ENCODE measurements around the gene TGFB2.

TGFB2 gene

DNA sequence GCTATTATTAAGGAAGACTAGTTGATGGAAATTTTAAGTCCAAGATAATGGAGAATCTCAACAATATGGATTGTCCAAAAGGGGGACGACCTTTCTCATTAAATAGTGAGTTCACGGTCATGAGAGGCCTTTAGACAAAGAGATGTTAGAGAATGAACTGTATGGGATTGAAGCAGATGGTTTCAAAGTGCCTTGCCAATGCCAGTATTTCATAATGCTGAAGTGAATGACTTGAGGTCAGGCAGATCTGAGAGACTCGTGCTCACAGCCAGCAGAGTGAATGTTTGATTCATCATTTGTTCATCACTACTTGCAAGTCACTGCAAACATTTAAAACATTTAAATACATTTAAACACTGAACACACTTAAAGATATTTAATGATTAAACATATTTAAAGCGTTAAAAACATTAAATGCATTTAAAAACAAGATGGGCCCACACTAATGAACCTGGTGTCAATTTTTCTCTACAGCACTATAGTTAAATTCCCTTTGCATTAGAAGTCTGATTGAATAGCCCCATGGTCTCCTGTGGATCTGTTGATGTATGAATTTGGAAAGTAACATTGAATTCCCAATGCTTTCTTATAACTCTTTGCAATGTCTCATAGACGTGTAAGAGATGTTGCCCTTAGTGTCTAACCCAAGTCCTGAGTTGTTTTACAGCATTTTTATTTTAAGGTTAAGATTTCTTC is 80.7 kb downstream of the TGFB2 start:
- no peak for DNase-seq (ENCODE audit: low spot score)

DNA sequence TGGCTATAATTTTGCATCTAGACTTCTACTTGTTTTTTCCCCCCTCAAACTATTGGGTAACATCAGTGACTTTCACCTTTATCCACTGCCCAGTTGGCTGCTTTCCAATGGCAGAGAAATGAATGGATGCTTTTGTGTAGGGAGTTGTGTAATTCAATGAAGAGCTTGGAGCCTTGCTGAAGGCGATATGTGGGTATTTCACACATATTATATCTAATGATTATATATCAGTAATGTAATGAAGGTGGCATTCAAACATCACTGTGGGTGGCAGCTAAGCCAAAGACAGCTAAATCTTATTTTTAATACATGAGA is 81.2 kb downstream of the TGFB2 start:
- no peak for DNase-seq (ENCODE audit: low spot score)

GRCh38 chr1:218429301-218429700 is 84.2 kb downstream of the TGFB2 start:
- no peak for DNase-seq (ENCODE audit: low spot score)

DNA sequence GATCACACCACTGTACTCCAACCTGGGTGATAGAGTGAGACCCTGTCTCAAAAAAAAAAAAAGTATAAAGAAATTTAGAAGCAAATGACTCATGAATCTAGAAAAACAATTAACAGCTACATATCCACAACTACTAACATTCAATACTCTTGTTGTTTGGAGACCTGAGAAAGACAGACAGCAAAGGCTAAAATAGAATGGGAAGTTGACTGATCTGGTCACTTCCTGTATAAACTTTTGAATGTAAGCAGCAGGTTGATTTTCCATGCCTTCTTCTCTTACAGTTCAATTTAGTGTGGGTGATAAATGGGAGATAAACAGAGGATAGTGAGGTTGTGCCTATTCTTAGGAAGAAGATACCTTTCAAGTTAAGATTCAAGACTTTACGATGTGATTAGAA is 85.2 kb downstream of the TGFB2 start:
- no peak for DNase-seq (ENCODE audit: low spot score)

GRCh38 chr1:218430822-218431221 is 85.7 kb downstream of the TGFB2 start:
- DNase-seq (ENCODE audit: low spot score): no peak

- no peak for DNase-seq (ENCODE audit: low spot score)
Observed at GRCh38 chr1:218431476-218431875, 86.3 kb downstream of the TGFB2 start.

- no peak for DNase-seq (ENCODE audit: low spot score)
Observed at GRCh38 chr1:218433744-218434143, 88.6 kb downstream of the TGFB2 start.

DNA sequence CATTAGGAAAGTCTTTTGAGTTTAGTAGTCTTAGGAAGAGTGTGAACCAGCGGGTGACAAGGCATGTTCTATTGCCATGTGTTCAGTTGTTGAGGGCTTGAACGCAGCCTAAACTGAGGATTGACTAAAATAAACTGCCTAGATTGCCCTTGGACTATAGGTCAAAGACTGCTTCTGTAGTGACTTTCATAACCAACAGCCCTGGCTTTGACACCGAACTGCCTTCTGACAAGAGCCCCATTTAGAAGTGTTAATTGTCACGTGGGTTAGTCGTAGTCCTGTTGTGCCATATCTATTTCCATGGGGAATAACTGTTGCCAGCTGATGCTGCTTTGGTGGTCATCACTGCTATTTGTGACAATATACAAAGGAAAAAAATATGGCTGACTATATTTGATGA is 90.4 kb downstream of the TGFB2 start:
- DNase-seq (ENCODE audit: low spot score): no peak

- DNase-seq (ENCODE audit: low spot score): no peak
Observed at GRCh38 chr1:218436346-218436745, 91.2 kb downstream of the TGFB2 start.

GRCh38 chr1:218436997-218437396 is 91.9 kb downstream of the TGFB2 start:
- DNase-seq (ENCODE audit: low spot score): no peak

- no peak for DNase-seq (ENCODE audit: low spot score)
Observed at GRCh38 chr1:218439541-218440295, 94.6 kb downstream of the TGFB2 start.

GRCh38 chr1:218443255-218443654 is 98.1 kb downstream of the TGFB2 start:
- no peak for DNase-seq (ENCODE audit: low spot score)

DNA sequence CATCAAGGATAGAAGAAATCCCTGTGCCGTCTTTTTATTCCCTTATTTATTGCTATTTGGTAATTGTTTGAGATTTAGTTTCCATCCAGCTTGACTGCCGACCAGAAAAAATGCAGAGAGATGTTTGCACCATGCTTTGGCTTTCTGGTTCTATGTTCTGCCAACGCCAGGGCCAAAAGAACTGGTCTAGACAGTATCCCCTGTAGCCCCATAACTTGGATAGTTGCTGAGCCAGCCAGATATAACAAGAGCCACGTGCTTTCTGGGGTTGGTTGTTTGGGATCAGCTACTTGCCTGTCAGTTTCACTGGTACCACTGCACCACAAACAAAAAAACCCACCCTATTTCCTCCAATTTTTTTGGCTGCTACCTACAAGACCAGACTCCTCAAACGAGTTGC is 99.0 kb downstream of the TGFB2 start:
- DNase-seq (ENCODE audit: low spot score): no peak

GRCh38 chr1:218444588-218444987 is 99.5 kb downstream of the TGFB2 start:
- no peak for DNase-seq (ENCODE audit: low spot score)

- DNase-seq (ENCODE audit: low spot score): no peak
Observed at GRCh38 chr1:218447010-218447689, 102.0 kb downstream of the TGFB2 start.

- DNase-seq (ENCODE audit: low spot score): no peak
Observed at GRCh38 chr1:218451415-218451814, 106.3 kb downstream of the TGFB2 start.

DNA sequence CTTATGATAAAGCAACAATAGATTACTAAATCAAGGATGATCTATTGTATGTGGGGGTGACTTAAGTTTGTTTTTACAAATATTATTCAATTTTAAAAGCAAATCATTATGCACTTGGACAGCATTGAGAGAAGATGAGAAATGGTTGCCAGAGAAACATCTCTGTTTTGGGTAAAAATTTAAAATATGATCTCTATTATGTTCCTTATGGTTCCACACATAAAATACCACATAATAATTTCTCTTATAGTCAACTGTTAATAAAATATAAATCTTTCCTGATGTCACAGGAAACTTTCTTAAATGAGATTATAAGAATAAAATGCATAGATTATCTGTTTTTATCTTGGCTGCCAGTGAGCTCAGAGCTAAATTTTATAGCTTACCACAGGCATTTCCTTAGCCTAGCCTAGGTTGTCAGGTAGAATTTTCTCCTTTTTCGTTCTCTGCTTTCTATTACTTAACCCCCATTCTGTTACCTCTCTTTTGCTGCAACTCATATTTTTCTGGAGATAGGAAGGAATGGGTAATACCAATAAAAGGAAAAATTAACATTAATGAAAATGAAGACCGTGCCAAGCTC is 109.7 kb downstream of the TGFB2 start:
- DNase-seq (ENCODE audit: low spot score): no peak

- DNase-seq (ENCODE audit: low spot score): no peak
Observed at GRCh38 chr1:218456444-218456843, 111.3 kb downstream of the TGFB2 start.

DNA sequence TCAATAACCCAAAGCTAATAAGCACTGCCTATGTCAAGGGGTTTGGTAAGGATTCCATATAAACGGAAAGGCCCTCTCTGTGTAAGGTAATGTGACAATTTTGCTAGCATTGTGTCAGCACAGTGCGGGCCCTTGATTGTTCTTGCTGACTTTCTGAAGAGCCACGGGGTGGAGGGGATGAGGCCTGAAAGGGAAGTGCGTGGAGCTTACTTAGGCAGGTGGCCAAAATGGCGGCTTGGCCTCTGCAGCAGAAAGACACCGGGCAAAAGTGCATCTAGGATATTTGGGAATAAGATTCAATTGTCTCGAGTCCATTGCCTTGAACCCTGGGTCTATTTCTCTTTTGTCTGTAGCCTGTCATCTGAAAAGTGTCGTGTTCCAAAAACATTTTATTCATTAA is 114.3 kb downstream of the TGFB2 start:
- no peak for DNase-seq (ENCODE audit: low spot score)

DNA sequence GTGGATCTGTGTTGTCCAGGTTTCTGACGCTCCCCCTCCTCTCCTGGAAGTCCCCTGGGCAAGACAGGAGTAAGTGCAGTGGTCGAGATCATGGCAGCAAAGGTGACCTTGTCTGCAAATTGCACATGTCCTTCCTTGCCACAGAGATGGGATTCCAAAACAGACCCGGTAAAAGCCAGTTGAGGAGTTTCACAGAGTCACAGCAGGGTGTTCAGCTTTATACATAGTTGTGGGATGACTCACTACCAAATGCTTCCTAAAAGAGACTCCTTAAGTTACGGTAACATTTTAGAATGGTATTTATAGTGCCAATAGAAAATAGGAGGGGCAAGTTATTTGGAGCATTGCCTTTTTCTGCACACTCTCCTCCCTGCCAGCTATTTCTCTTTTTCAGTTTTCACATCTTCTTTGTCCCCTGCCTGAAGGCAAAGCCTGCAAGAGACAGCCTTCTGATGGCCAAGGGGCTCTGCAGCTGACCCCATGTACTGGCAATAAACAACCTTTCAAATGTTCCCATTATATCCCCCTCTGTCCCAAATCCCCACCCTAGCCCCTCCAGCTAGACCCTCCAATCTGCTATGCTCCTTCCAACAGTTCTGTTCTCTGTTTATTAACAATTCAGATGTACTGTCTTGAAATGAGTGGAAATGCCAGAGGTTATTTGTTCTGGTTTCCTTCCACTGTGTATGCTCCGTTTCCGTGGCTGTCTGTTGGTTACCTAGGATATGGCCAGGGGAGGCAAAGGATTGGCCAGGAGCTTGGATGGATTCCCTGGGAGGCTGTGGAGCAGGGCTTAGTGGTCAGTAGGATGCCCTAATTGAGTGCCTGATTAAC is 115.0 kb downstream of the TGFB2 start:
- DNase-seq (ENCODE audit: low spot score): peak; percentile 84

GRCh38 chr1:218461351-218461750 is 116.2 kb downstream of the TGFB2 start:
- no peak for DNase-seq (ENCODE audit: low spot score)

- no peak for DNase-seq (ENCODE audit: low spot score)
Observed at GRCh38 chr1:218462116-218462515, 117.0 kb downstream of the TGFB2 start.
